T-cell (primary cell): ENCODE results near the gene OXTR. TPM values are rescaled to one million over a fixed set of nuclear protein-coding genes. Genes with fewer than 3 reads are reported as not detected.

Source experiments
- total RNA-seq, 35 experiments: library from RNA in 6 of 35; stranded (reverse) in 6 of 35; fragments of 120-200 nt in 1 of 35; gene quantifications; one replicate each; pipeline versions ENCODE4 v1.2.1 to v1.2.4 and lab custom pipeline; 2013 to 2026

The OXTR gene
- total RNA-seq, 5 donors from 2014 or later (not counting 1 experiment from before 2014, with no cell fraction given), result 0.10 to 0.63 (median 0.18) TPM

Other genes with a start within 250 kb of the OXTR start
- gene SSUH2, start 124.8 kb downstream of the OXTR start, total RNA-seq, result under 1 TPM in 1 of 5 donors, not detected in 4; 0.13 TPM
- gene CAV3, start 35.8 kb downstream of the OXTR start, total RNA-seq, result not detected
- 10 to 100 TPM; 13.7 to 18.5 (median 16.5) TPM for gene RAD18, start 193.9 kb upstream of the OXTR start, total RNA-seq